Stimulated activated CD4-positive, alpha-beta T cell treated with anti-CD3 and anti-CD28 coated beads, Interleukin-15, amount 100 ng/mL, for 48 hours (primary cell): ENCODE data around the gene PANK1.

Experiments used
- DNase-seq, 2 donors: peaks; one replicate each; pipeline ENCODE4 v3.0.0-alpha.2; 2020; ENCODE audit warnings: low read depth in 2 of 2

PANK1 gene

GRCh38 chr10:89535171-89536012 is 109.7 kb downstream of the PANK1 start, which contains the start of gene SLC16A12:
Gene SLC16A12 (minus strand): TSS chr10:89535594. CDS start chr10:89462578, 73,016 bp downstream.
- DNase-seq: no peak

- no peak for DNase-seq
Measured at GRCh38 chr10:89534826-89535166, 110.2 kb downstream of the PANK1 start.
